Smooth muscle cell (in vitro differentiated cells): Measurements from ENCODE around the gene HMGCR. TPM values are rescaled to one million over a fixed set of nuclear protein-coding genes. Genes with fewer than 3 reads are reported as not detected.
"Not testable (repeated sequence)": the region's sequence is repeated elsewhere in the genome, so short reads cannot be mapped to it uniquely, and the experiment has no call there.

Source experiments
- DNase-seq: peaks from one replicate; lab custom pipeline; 2025; ENCODE audit not compliant: unreplicated experiment; lab: John Stamatoyannopoulos, UW
- H2AFZ ChIP-seq: fragments of 200-600 bp; sonication (generic); 2 replicates; pipeline ENCODE4 v1.6.0; 2016; ENCODE audit warnings: antibody characterized with exemption, low read depth, mild to moderate bottlenecking
- H3F3A ChIP-seq: fragments of 200-600 bp; sonication (generic); 2 replicates; pipeline ENCODE4 v1.6.0; 2017; ENCODE audit warnings: antibody characterized with exemption, low read depth
- H3K27ac ChIP-seq: fragments of 200-600 bp; sonication (generic); 2 replicates; pipeline ENCODE4 v1.5.1; 2016; ENCODE audit warnings: low read depth, mild to moderate bottlenecking
- H3K27me3 ChIP-seq: fragments of 200-600 bp; sonication (generic); 2 replicates; pipeline ENCODE4 v1.6.1; 2016; ENCODE audit warnings: low read depth, mild to moderate bottlenecking
- H3K36me3 ChIP-seq: fragments of 200-600 bp; sonication (generic); 2 replicates; pipeline ENCODE4 v1.5.1; 2016; ENCODE audit warnings: low read depth
- H3K4me1 ChIP-seq: fragments of 200-600 bp; sonication (generic); 2 replicates; pipeline ENCODE4 v1.5.1; 2016; ENCODE audit warnings: low read depth
- H3K4me2 ChIP-seq: fragments of 200-600 bp; sonication (generic); 2 replicates; pipeline ENCODE4 v1.6.0; 2016; ENCODE audit warnings: mild to moderate bottlenecking
- H3K4me3 ChIP-seq: fragments of 200-600 bp; sonication (generic); 2 replicates; pipeline ENCODE4 v1.5.1; 2016; ENCODE audit warnings: mild to moderate bottlenecking
- H3K79me2 ChIP-seq: fragments of 200-600 bp; sonication (generic); 2 replicates; pipeline ENCODE4 v1.6.0; 2016; ENCODE audit warnings: low read depth, mild to moderate bottlenecking
- H3K9ac ChIP-seq: fragments of 200-600 bp; sonication (generic); 2 replicates; pipeline ENCODE4 v1.6.0; 2016; ENCODE audit warnings: low read depth
- H3K9me3 ChIP-seq: fragments of 200-600 bp; sonication (generic); replicated peaks from 2 replicates; pipeline ENCODE4 v1.5.1; 2016; ENCODE audit warnings: low read depth
- H4K20me1 ChIP-seq: fragments of 200-600 bp; sonication (generic); 2 replicates; pipeline ENCODE4 v1.6.0; 2016; ENCODE audit warnings: low read depth
- WGBS: methylation state at CpG from one replicate; pipeline ENCODE4 v1.1.7; 2016; ENCODE audit warnings: low lambda C conversion rate; 5-methylcytosine and 5-hydroxymethylcytosine counted together
- polyA plus RNA-seq: library from polyadenylated mRNA; unstranded; fragments of >200 nt; fragmentation: Nextera tagmentation; extraction: Ambion mirVana; gene quantifications from 2 replicates; pipeline ENCODE4 v1.2.1, GENCODE V29; 2016
- total RNA-seq: library from RNA; depleted of rRNA; stranded (reverse); fragments of >200 nt; gene quantifications from 2 replicates; pipeline ENCODE4 v1.2.3, GENCODE V29; 2014
- TF ChIP-seq, protein P1 (sequence below): fragments of 200-600 bp; sonication (generic); IDR thresholded peaks from 2 replicates; pipeline ENCODE4 v1.5.1; 2017; ENCODE audit warnings: borderline replicate concordance, mild to moderate bottlenecking, antibody characterized with exemption; ENCODE audit not compliant: insufficient read depth, poor library complexity, severe bottlenecking

The HMGCR gene
- total and polyA plus RNA-seq, 2 experiments from 2014 or later = 72.3 to 160 TPM

DNA sequence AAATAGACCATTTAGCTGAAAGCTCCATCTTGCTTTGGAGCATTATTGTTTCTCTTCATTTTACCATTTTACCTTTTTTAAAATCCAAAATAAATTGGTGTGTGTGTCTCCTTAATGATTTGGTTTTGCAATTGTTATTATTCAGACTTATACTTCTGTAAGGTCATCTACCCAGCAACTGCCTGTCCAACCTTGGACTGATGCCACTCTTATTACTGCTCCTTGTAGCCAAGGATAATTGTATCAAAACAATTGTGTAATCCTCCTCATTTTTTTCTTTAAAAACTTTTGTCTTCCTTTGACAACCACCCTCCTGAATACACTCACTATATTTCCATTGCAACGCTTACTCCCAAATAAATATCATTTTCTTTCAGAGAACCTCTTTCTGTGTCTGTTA is 30.3 kb upstream of the HMGCR start:
- Histone ChIP-seq H4K20me1 (no peaks in the 10 kb centered on the region), H3K36me3 (no peaks in the 10 kb centered on the region), H3K9me3 (no peaks in the 10 kb centered on the region), H2AFZ (no peak overlapping the region), H3F3A (no peaks in the 10 kb centered on the region), H3K4me1 (no peaks in the 10 kb centered on the region), H3K9ac (no peak overlapping the region), H3K27ac (no peak overlapping the region), H3K4me2 (no peak overlapping the region), H3K4me3 (no peak overlapping the region), H3K27me3 (no peaks in the 10 kb centered on the region), H3K79me2 (no peaks in the 10 kb centered on the region)
- TF ChIP-seq, protein P1, sequence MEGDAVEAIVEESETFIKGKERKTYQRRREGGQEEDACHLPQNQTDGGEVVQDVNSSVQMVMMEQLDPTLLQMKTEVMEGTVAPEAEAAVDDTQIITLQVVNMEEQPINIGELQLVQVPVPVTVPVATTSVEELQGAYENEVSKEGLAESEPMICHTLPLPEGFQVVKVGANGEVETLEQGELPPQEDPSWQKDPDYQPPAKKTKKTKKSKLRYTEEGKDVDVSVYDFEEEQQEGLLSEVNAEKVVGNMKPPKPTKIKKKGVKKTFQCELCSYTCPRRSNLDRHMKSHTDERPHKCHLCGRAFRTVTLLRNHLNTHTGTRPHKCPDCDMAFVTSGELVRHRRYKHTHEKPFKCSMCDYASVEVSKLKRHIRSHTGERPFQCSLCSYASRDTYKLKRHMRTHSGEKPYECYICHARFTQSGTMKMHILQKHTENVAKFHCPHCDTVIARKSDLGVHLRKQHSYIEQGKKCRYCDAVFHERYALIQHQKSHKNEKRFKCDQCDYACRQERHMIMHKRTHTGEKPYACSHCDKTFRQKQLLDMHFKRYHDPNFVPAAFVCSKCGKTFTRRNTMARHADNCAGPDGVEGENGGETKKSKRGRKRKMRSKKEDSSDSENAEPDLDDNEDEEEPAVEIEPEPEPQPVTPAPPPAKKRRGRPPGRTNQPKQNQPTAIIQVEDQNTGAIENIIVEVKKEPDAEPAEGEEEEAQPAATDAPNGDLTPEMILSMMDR = no peak
- 96% methylated on average over 1 of the region's 1 CpG for WGBS
- DNase-seq = no peak

DNA sequence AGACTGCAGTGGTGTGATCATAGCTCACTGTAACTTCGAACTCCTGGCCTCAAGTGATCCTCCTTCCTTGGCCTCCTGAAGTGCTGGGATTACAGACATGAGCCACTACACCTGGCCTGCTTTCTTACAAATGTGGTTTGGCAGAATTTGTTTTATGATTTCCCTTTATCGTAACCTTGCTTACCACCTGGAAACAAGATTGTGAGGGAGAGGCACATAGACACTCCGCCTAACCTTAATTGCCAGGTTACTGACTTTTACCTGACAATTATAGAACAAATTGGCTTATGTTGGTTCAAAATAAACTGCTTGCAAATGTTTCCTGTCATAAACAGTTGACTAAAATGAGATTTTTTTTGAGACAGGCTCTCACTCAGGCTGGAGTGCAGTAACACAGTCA is 26.8 kb upstream of the HMGCR start:
- no peaks in the 10 kb centered on the region for H3K4me1 ChIP-seq
- H3K9me3 ChIP-seq = no peaks in the 10 kb centered on the region
- H3K4me2 ChIP-seq = no peak overlapping the region
- no peak overlapping the region for H3K27ac ChIP-seq
- no peaks in the 10 kb centered on the region for H3K27me3 ChIP-seq
- no peak overlapping the region for H3K9ac ChIP-seq
- H3K36me3 ChIP-seq = no peaks in the 10 kb centered on the region
- no peaks in the 10 kb centered on the region for H3K79me2 ChIP-seq
- H2AFZ ChIP-seq = no peak overlapping the region
- TF ChIP-seq, protein P1 = no peak
- 91% methylated on average over 3 of the region's 3 CpGs for WGBS
- H3K4me3 ChIP-seq = no peak overlapping the region
- no peaks in the 10 kb centered on the region for H4K20me1 ChIP-seq
- no peaks in the 10 kb centered on the region for H3F3A ChIP-seq
- no peak for DNase-seq

DNA sequence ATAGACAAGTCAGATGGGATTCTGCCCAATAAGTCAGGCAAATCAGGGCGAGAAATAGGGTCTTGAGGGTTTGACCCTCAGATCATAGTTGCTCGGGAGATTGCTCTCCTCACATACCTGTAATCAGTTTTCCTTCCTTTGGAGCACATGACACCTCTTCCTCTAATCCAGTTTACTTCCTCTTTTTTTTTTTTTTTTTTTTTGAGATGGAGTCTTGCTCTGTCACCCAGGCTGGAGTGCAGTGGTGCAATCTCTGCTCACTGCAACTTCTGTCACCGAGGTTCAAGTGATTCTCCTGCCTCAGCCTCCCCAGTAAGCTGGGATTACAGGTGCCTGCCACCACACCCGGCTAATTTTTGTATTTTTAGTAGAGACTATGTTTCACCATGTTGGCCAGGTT is 17.9 kb upstream of the HMGCR start:
- not testable (repeated sequence) for H3K4me3 ChIP-seq, H3K4me1 ChIP-seq, DNase-seq, H3K36me3 ChIP-seq, H3F3A ChIP-seq, H3K4me2 ChIP-seq, H3K79me2 ChIP-seq, H2AFZ ChIP-seq, H3K9ac ChIP-seq, H3K27me3 ChIP-seq, H4K20me1 ChIP-seq, H3K9me3 ChIP-seq
- 97% methylated on average over 4 of the region's 4 CpGs for WGBS
- H3K27ac ChIP-seq = peak overlapping the region; percentile 94

DNA sequence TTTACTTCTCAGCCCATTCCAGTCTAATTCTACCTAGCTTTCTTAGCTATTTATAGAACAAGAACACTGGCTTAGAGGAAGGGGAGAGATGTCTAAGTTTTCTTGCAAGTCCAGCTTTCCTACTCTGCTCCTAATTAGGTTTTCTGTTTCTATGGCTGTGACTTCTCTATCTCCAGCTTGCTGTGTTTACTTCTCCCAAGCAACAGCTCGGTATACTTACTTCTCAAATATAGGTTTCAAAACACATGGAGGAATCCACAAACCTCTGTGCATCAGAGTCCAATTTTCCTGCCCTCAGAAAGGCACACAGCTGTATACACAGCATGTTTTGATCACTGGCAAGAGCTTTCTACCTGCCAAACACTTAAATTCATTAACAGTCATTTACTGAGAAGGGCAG is 17.4 kb upstream of the HMGCR start:
- H3F3A ChIP-seq = peaks cover 5% of the 10 kb centered on the region
- H3K36me3 ChIP-seq = no peaks in the 10 kb centered on the region
- H2AFZ ChIP-seq = no peak overlapping the region
- no peak overlapping the region for H3K4me3 ChIP-seq
- H3K79me2 ChIP-seq = no peaks in the 10 kb centered on the region
- WGBS = 85% methylated on average over 1 of the region's 1 CpG
- H3K4me1 ChIP-seq = no peaks in the 10 kb centered on the region
- DNase-seq = no peak
- TF ChIP-seq, protein P1 = no peak
- H3K4me2 ChIP-seq = no peak overlapping the region
- H4K20me1 ChIP-seq = no peaks in the 10 kb centered on the region
- H3K27ac ChIP-seq = peak overlapping the region; percentile 94
- no peaks in the 10 kb centered on the region for H3K9me3 ChIP-seq
- no peak overlapping the region for H3K9ac ChIP-seq
- H3K27me3 ChIP-seq = no peaks in the 10 kb centered on the region
